ENCODE data around the gene ARSJ.
"Not testable (repeated sequence)": the region's sequence is repeated elsewhere in the genome, so short reads cannot be mapped to it uniquely, and the experiment has no call there.

The ARSJ gene

GRCh38 chr4:113979148-113979904, at the start of gene ARSJ:
Gene ARSJ, minus strand, starts transcription at chr4:113979647. Its CDS starts 813 bp downstream, at chr4:113978834.
- DNase-seq, result no peak

- no peak for DNase-seq
Observed at GRCh38 chr4:114028071-114028470, 48.6 kb upstream of the ARSJ start.

- no peak for DNase-seq
Observed at GRCh38 chr4:114027596-114027995, 48.1 kb upstream of the ARSJ start.

- no peak for DNase-seq
Observed at GRCh38 chr4:114026447-114026846, 47.0 kb upstream of the ARSJ start.

- no peak for DNase-seq
Observed at GRCh38 chr4:114025176-114025777, 45.8 kb upstream of the ARSJ start.

- no peak for DNase-seq
Observed at GRCh38 chr4:114021451-114021850, 42.0 kb upstream of the ARSJ start.

- no peak for DNase-seq
Observed at GRCh38 chr4:114019969-114020358, 40.5 kb upstream of the ARSJ start.

- no peak for DNase-seq
Observed at GRCh38 chr4:114019276-114019968, 40.0 kb upstream of the ARSJ start.

GRCh38 chr4:114017120-114017917, 37.9 kb upstream of the ARSJ start:
- DNase-seq, result no peak

- DNase-seq, result no peak
Observed at GRCh38 chr4:114015444-114015899, 36.0 kb upstream of the ARSJ start.

- DNase-seq, result not testable (repeated sequence)
Observed at GRCh38 chr4:114013201-114013600, 33.8 kb upstream of the ARSJ start.

GRCh38 chr4:114012749-114013148, 33.3 kb upstream of the ARSJ start:
- DNase-seq, result no peak

GRCh38 chr4:114005569-114006442, 26.4 kb upstream of the ARSJ start:
- no peak for DNase-seq

GRCh38 chr4:114004483-114005226, 25.2 kb upstream of the ARSJ start:
- DNase-seq, result not testable (repeated sequence)

GRCh38 chr4:113998531-113998930, 19.1 kb upstream of the ARSJ start:
- no peak for DNase-seq

- no peak for DNase-seq
Observed at GRCh38 chr4:113998079-113998478, 18.6 kb upstream of the ARSJ start.

- DNase-seq, result no peak
Observed at GRCh38 chr4:113997206-113997605, 17.8 kb upstream of the ARSJ start.

- no peak for DNase-seq
Observed at GRCh38 chr4:113996599-113997177, 17.2 kb upstream of the ARSJ start.

- DNase-seq, result no peak
Observed at GRCh38 chr4:113993887-113994286, 14.4 kb upstream of the ARSJ start.

GRCh38 chr4:113990886-113991285, 11.4 kb upstream of the ARSJ start:
- DNase-seq, result no peak

- DNase-seq, result no peak
Observed at GRCh38 chr4:113987382-113987941, 8.0 kb upstream of the ARSJ start.

Measured in activated effector memory CD4-positive, alpha-beta T cell treated with Interleukin-2 at 50 U/mL for 16 hours (primary cell).